Right atrium auricular region (tissue), 2 donors: ENCODE results near the gene SERINC3. TPM values are rescaled to one million over a fixed set of nuclear protein-coding genes. Genes with fewer than 3 reads are reported as not detected.

ENCODE experiments used
- DNase-seq: peaks from one replicate; pipeline ENCODE4 v3.0.0-alpha.2; 2019; ENCODE audit warnings: low spot score
- H3K27ac ChIP-seq, 2 donors: fragments of 200-600 bp; sonication (generic); 1 replicate in 1 of 2; 2 replicates in 1 of 2; pipeline ENCODE4 v1.5.1; 2016 to 2019
- H3K27me3 ChIP-seq, 2 donors: fragments of 200-600 bp; sonication (generic); one replicate each; pipeline versions ENCODE4 v1.5.1 to v1.6.0; 2017 to 2019
- H3K36me3 ChIP-seq: fragments of 200-600 bp; sonication (generic); one replicate; pipeline ENCODE4 v1.5.1; 2016
- H3K4me1 ChIP-seq, 2 donors: fragments of 200-600 bp; sonication (generic); one replicate each; pipeline versions ENCODE4 v1.5.1 to v1.6.0; 2017 to 2019
- H3K4me3 ChIP-seq, 2 donors: fragments of 200-600 bp; sonication (generic); 1 replicate in 1 of 2; 2 replicates in 1 of 2; pipeline ENCODE4 v1.5.1; 2017 to 2019; ENCODE audit warnings: mild to moderate bottlenecking in 1 of 2, moderate library complexity in 1 of 2
- H3K9me3 ChIP-seq, 2 donors: fragments of 200-600 bp; sonication (generic); one replicate each; pipeline ENCODE4 v1.5.1; 2019
- CTCF ChIP-seq, 2 donors: fragments of 200-600 bp; sonication (generic); IDR thresholded peaks; one replicate each; pipeline ENCODE4 v1.5.1; 2019; ENCODE audit warnings: antibody characterized with exemption in 2 of 2
- total RNA-seq, 2 donors: library from RNA; depleted of rRNA; stranded (reverse); fragments of >200 nt; gene quantifications; one replicate each; pipeline ENCODE4 v1.1.0, GENCODE V29; 2016

SERINC3 gene
- total RNA-seq, 2 donors from 2014 or later, result 85.7 to 112 TPM

GRCh38 chr20:44504402-44505307 is 17.2 kb downstream of the SERINC3 start:
- peaks cover 0 to 15% of the 10 kb centered on the region in 2 donors for H3K4me1 ChIP-seq
- no peak for DNase-seq
- H3K4me3 ChIP-seq, result no peak overlapping the region
- H3K36me3 ChIP-seq, result peaks cover 100% of the 10 kb centered on the region
- H3K9me3 ChIP-seq, result no peaks in the 10 kb centered on the region
- no peak for TF ChIP-seq CTCF (IDR thresholded peaks at IDR 0.05)
- no peak overlapping the region for H3K27ac ChIP-seq
- H3K27me3 ChIP-seq, result no peaks in the 10 kb centered on the region

GRCh38 chr20:44502968-44503367 is 18.9 kb downstream of the SERINC3 start:
- peaks cover 98% of the 10 kb centered on the region for H3K36me3 ChIP-seq

GRCh38 chr20:44501448-44501847 is 20.4 kb downstream of the SERINC3 start:
- Histone ChIP-seq H3K27me3 (no peaks in the 10 kb centered on the region), H3K4me1 (peaks cover 0 to 15% of the 10 kb centered on the region in 2 donors), H3K36me3 (peaks cover 97% of the 10 kb centered on the region), H3K9me3 (no peaks in the 10 kb centered on the region), H3K27ac (peak overlapping the region; percentile 8 to 58), H3K4me3 (no peak overlapping the region)
- DNase-seq, result no peak
- TF ChIP-seq CTCF (IDR thresholded peaks at IDR 0.05), result no peak

More at GRCh38 chr20:44502968-44503367, 18.9 kb downstream of the SERINC3 start:
- no peak for TF ChIP-seq CTCF (IDR thresholded peaks at IDR 0.05)
- H3K9me3 ChIP-seq, result no peaks in the 10 kb centered on the region
- H3K27me3 ChIP-seq, result no peaks in the 10 kb centered on the region
- no peak overlapping the region for H3K27ac ChIP-seq
- peaks cover 0 to 15% of the 10 kb centered on the region in 2 donors for H3K4me1 ChIP-seq
- DNase-seq, result no peak
- no peak overlapping the region for H3K4me3 ChIP-seq

- H3K36me3 ChIP-seq, result peaks cover 97% of the 10 kb centered on the region
Observed at GRCh38 chr20:44500221-44500620, 21.6 kb downstream of the SERINC3 start.

GRCh38 chr20:44497761-44498160 is 24.1 kb downstream of the SERINC3 start:
- no peak for DNase-seq
- Histone ChIP-seq H3K36me3 (peaks cover 90% of the 10 kb centered on the region), H3K4me3 (no peak overlapping the region), H3K27me3 (no peaks in the 10 kb centered on the region), H3K4me1 (peaks cover 0 to 15% of the 10 kb centered on the region in 2 donors), H3K27ac (no peak overlapping the region), H3K9me3 (no peaks in the 10 kb centered on the region)
- no peak for TF ChIP-seq CTCF (IDR thresholded peaks at IDR 0.05)

More at GRCh38 chr20:44500221-44500620, 21.6 kb downstream of the SERINC3 start:
- Histone ChIP-seq H3K27ac (peak overlapping the region in 1 of 2 donors; percentile 58), H3K9me3 (no peaks in the 10 kb centered on the region), H3K4me3 (no peak overlapping the region), H3K4me1 (peaks cover 0 to 15% of the 10 kb centered on the region in 2 donors), H3K27me3 (no peaks in the 10 kb centered on the region)
- TF ChIP-seq CTCF (IDR thresholded peaks at IDR 0.05), result no peak
- DNase-seq, result peak; percentile 44
